HG03095 (cell line): ENCODE data around the gene MICAL3.

Source experiments
- ATAC-seq: cut with Tn5 transposase; IDR thresholded peaks from one replicate; pipeline ENCODE4 v1.9.1; 2021; ENCODE audit warnings: moderate library complexity; ENCODE audit not compliant: unreplicated experiment

MICAL3 gene

GRCh38 chr22:17823964-17824363 is 200.4 kb downstream of the MICAL3 start:
- no peak for ATAC-seq

- ATAC-seq, result no peak
Measured at GRCh38 chr22:17823226-17823625, 201.1 kb downstream of the MICAL3 start.

- no peak for ATAC-seq
Measured at GRCh38 chr22:17822087-17822486, 202.3 kb downstream of the MICAL3 start.

- ATAC-seq, result no peak
Measured at GRCh38 chr22:17820879-17821439, 203.4 kb downstream of the MICAL3 start.

GRCh38 chr22:17818649-17819048 is 205.7 kb downstream of the MICAL3 start:
- ATAC-seq, result no peak

GRCh38 chr22:17818180-17818579 is 206.2 kb downstream of the MICAL3 start:
- no peak for ATAC-seq

- no peak for ATAC-seq
Measured at GRCh38 chr22:17817511-17818065, 206.8 kb downstream of the MICAL3 start.

GRCh38 chr22:17817079-17817478 is 207.3 kb downstream of the MICAL3 start:
- no peak for ATAC-seq

- no peak for ATAC-seq
Measured at GRCh38 chr22:17816649-17817048, 207.7 kb downstream of the MICAL3 start.

- no peak for ATAC-seq
Measured at GRCh38 chr22:17815703-17816254, 208.6 kb downstream of the MICAL3 start.

- ATAC-seq, result no peak
Measured at GRCh38 chr22:17814830-17815229, 209.5 kb downstream of the MICAL3 start.

GRCh38 chr22:17814084-17814483 is 210.3 kb downstream of the MICAL3 start:
- ATAC-seq, result no peak

GRCh38 chr22:17811119-17811518 is 213.2 kb downstream of the MICAL3 start:
- no peak for ATAC-seq

- ATAC-seq, result no peak
Measured at GRCh38 chr22:17810570-17811116, 213.7 kb downstream of the MICAL3 start.

GRCh38 chr22:17808693-17809403 is 215.5 kb downstream of the MICAL3 start:
- ATAC-seq, result no peak

GRCh38 chr22:17807578-17808410 is 216.6 kb downstream of the MICAL3 start:
- no peak for ATAC-seq

GRCh38 chr22:17807086-17807485 is 217.3 kb downstream of the MICAL3 start:
- ATAC-seq, result no peak

GRCh38 chr22:17806437-17806836 is 217.9 kb downstream of the MICAL3 start:
- no peak for ATAC-seq

- ATAC-seq, result no peak
Measured at GRCh38 chr22:17804331-17805080, 219.9 kb downstream of the MICAL3 start.

- ATAC-seq, result no peak
Measured at GRCh38 chr22:17803609-17804270, 220.6 kb downstream of the MICAL3 start.
